HCT116 (cell line): ENCODE data around the gene HERC2. TPM values are rescaled to one million over a fixed set of nuclear protein-coding genes. Genes with fewer than 3 reads are reported as not detected.

Experiments used
- ATAC-seq: fragments of 200-7000 bp; cut with Tn5 transposase; 2 replicates; pipeline ENCODE4 v1.9.1; 2020; ENCODE audit warnings: mild to moderate bottlenecking, moderate library complexity
- BruUV-seq: library from RNA; stranded (reverse); fragments of 400-500 nt; replicated peaks from 2 replicates; lab custom pipeline; 2021; lab: Mats Ljungman, UMichigan
- CTCF ChIA-PET: fragments of 300-600 bp; sonication (Branson Sonifier 250); formaldehyde crosslinking; loops from one replicate; lab custom pipeline; 2021; ENCODE audit warnings: antibody characterized with exemption; lab: Charles Lee
- POLR2A ChIA-PET: fragments of 300-600, 350-600 bp; sonication (Branson Sonifier 250); formaldehyde crosslinking; loops from one replicate; lab custom pipeline; 2021; ENCODE audit warnings: antibody characterized with exemption; lab: Charles Lee
- RAD21 ChIA-PET, 2 experiments: fragments of 300-600 bp; sonication (Branson Sonifier 250); formaldehyde crosslinking; loops; one replicate each; lab custom pipeline; 2023; ENCODE audit warnings: low total read pairs in 2 of 2; ENCODE audit not compliant: uncharacterized antibody in 2 of 2, unreplicated experiment in 2 of 2, low non-redundant PET in 1 of 2; lab: Charles Lee
- DNase-seq: peaks from one replicate; pipeline ENCODE4 v3.0.0-alpha.2; 2010; ENCODE audit warnings: low read depth, low spot score
- H2AFZ ChIP-seq: fragments of 200-600 bp; shearing (Covaris generic), sonication (generic); 2 replicates; pipeline ENCODE4 v1.6.1; 2017; ENCODE audit warnings: low read depth, mixed run types, mixed read lengths, antibody characterized with exemption, low read length; ENCODE audit not compliant: poor library complexity, severe bottlenecking
- H3K27ac ChIP-seq: 2 replicates; pipeline ENCODE4 v1.5.1; 2012; ENCODE audit warnings: low read depth, low read length
- H3K27me3 ChIP-seq: fragments of 200-600 bp; sonication (generic); 2 replicates; pipeline ENCODE4 v1.6.1; 2016; ENCODE audit warnings: mixed run types, low read length, mixed read lengths; ENCODE audit not compliant: insufficient read depth
- H3K36me3 ChIP-seq, 2 experiments: fragments of 200-500 bp in 1 of 2; fragments of 200-600 bp in 1 of 2; sonication (Bioruptor generic) in 1 of 2; sonication (generic) in 1 of 2; 2 replicates each; pipeline versions ENCODE4 v1.5.1 to v1.6.1; 2014 to 2016; ENCODE audit warnings: low read length in 2 of 2, inconsistent platforms in 1 of 2, mixed read lengths in 1 of 2, mixed run types in 1 of 2; ENCODE audit not compliant: insufficient read depth in 2 of 2, control insufficient read depth in 1 of 2
- H3K4me1 ChIP-seq, 2 experiments: fragments of 200-600 bp in 1 of 2; sonication (generic) in 1 of 2; 2 replicates each; pipeline versions ENCODE4 v1.5.1 to v1.6.1; 2012 to 2017; ENCODE audit warnings: low read length in 2 of 2, inconsistent platforms in 1 of 2, mild to moderate bottlenecking in 1 of 2, mixed read lengths in 1 of 2, mixed run types in 1 of 2, moderate library complexity in 1 of 2; ENCODE audit not compliant: insufficient read depth in 2 of 2, control insufficient read depth in 1 of 2
- H3K4me2 ChIP-seq: fragments of 200-600 bp; sonication (generic); 2 replicates; pipeline ENCODE4 v1.6.1; 2017; ENCODE audit warnings: mixed run types, low read length, mixed read lengths
- H3K4me3 ChIP-seq, 2 experiments: fragments of 200-600 bp in 1 of 2; sonication (generic) in 1 of 2; replicated peaks in 1 of 2; 2 replicates each; pipeline ENCODE4 v1.5.1; 2011 to 2016; ENCODE audit warnings: low read length in 2 of 2, control low read depth in 1 of 2, low read depth in 1 of 2, mild to moderate bottlenecking in 1 of 2, mixed read lengths in 1 of 2, mixed run types in 1 of 2
- H3K79me2 ChIP-seq: fragments of 200-600 bp; sonication (generic); 2 replicates; pipeline ENCODE4 v1.6.1; 2017; ENCODE audit warnings: mild to moderate bottlenecking, mixed run types, low read length, moderate library complexity, mixed read lengths; ENCODE audit not compliant: insufficient read depth
- H3K9ac ChIP-seq: fragments of 200-600 bp; sonication (generic); 2 replicates; pipeline ENCODE4 v1.6.1; 2016; ENCODE audit warnings: low read length, mixed read lengths
- H3K9me2 ChIP-seq: fragments of 200-600 bp; sonication (generic), shearing (Covaris generic); 2 replicates; pipeline ENCODE4 v1.6.1; 2017; ENCODE audit warnings: mixed run types, mild to moderate bottlenecking, moderate library complexity; ENCODE audit not compliant: insufficient read depth
- H3K9me3 ChIP-seq, 2 experiments: fragments of 200-500 bp in 1 of 2; fragments of 200-600 bp in 1 of 2; sonication (Bioruptor generic) in 1 of 2; sonication (generic) in 1 of 2; 2 replicates each; pipeline ENCODE4 v1.6.1; 2014 to 2017; ENCODE audit warnings: low read length in 2 of 2, mixed read lengths in 2 of 2, inconsistent platforms in 1 of 2, low read depth in 1 of 2, mild to moderate bottlenecking in 1 of 2, mixed run types in 1 of 2, moderate library complexity in 1 of 2; ENCODE audit not compliant: control insufficient read depth in 1 of 2, insufficient read depth in 1 of 2
- H4K20me1 ChIP-seq: fragments of 200-600 bp; sonication (generic), shearing (Covaris generic); 2 replicates; pipeline ENCODE4 v1.6.1; 2017; ENCODE audit warnings: mixed run types, mild to moderate bottlenecking, moderate library complexity; ENCODE audit not compliant: insufficient read depth
- CBX3 ChIP-seq: IDR thresholded peaks from 2 replicates; pipeline ENCODE4 v1.6.1; 2012; ENCODE audit warnings: low read depth
- CEBPB ChIP-seq: IDR thresholded peaks from 2 replicates; pipeline ENCODE4 v1.6.1; 2012; ENCODE audit warnings: low read depth
- ELF1 ChIP-seq: IDR thresholded peaks from 2 replicates; pipeline ENCODE4 v1.6.1; 2012; ENCODE audit warnings: low read depth, borderline replicate concordance
- EZH2 ChIP-seq: fragments of 200-600 bp; sonication (generic); IDR thresholded peaks from 2 replicates; pipeline ENCODE4 v1.6.1; 2017; ENCODE audit warnings: antibody characterized with exemption, mixed run types
- EZH2phosphoT487 ChIP-seq: fragments of 200-600 bp; IDR thresholded peaks from 2 replicates; pipeline ENCODE4 v1.6.1; 2018; ENCODE audit warnings: antibody characterized with exemption, borderline replicate concordance
- FOSL1 ChIP-seq: IDR thresholded peaks from 2 replicates; pipeline ENCODE4 v1.6.1; 2012; ENCODE audit warnings: low read depth
- POLR2A ChIP-seq: IDR thresholded peaks from 2 replicates; pipeline ENCODE4 v1.7.0; 2011; ENCODE audit warnings: borderline replicate concordance; ENCODE audit not compliant: insufficient read depth, insufficient read length; ENCODE audit errors: extremely low read depth
- POLR2AphosphoS5 ChIP-seq: IDR thresholded peaks from 2 replicates; pipeline ENCODE4 v1.6.1; 2011; ENCODE audit warnings: mild to moderate bottlenecking, low read depth, low read length, moderate library complexity
- RAD21 ChIP-seq: IDR thresholded peaks from 2 replicates; pipeline ENCODE4 v1.6.1; 2012; ENCODE audit warnings: low read depth, mild to moderate bottlenecking
- SIN3A ChIP-seq: IDR thresholded peaks from 2 replicates; pipeline ENCODE4 v1.6.1; 2012; ENCODE audit warnings: low read depth
- SP1 ChIP-seq: IDR thresholded peaks from 2 replicates; pipeline ENCODE4 v1.6.1; 2012; ENCODE audit warnings: low read depth
- SRF ChIP-seq: IDR thresholded peaks from 2 replicates; pipeline ENCODE4 v1.6.1; 2012; ENCODE audit warnings: low read depth
- TCF7L2 ChIP-seq: IDR thresholded peaks from 2 replicates; pipeline ENCODE4 v1.7.0; 2011; ENCODE audit warnings: borderline replicate concordance, inconsistent platforms; ENCODE audit not compliant: insufficient read depth, insufficient read length; ENCODE audit errors: extremely low read depth
- YY1 ChIP-seq: IDR thresholded peaks from 2 replicates; pipeline ENCODE4 v1.6.1; 2011; ENCODE audit warnings: low read length, low read depth, moderate library complexity, mild to moderate bottlenecking; ENCODE audit not compliant: insufficient replicate concordance; ENCODE audit errors: extremely low read depth
- ZNF274 ChIP-seq: fragments of 200-500 bp; sonication (Bioruptor generic); IDR thresholded peaks from 2 replicates; pipeline ENCODE4 v1.6.1; 2014; ENCODE audit warnings: mild to moderate bottlenecking, low read depth, low read length, inconsistent platforms
- intact Hi-C: fragments of 100-400 bp; cut with micrococcal nuclease; formaldehyde crosslinking; loops from 2 replicates; pipeline ENCODE4 v1.10.0; 2022
- total RNA-seq: library from RNA; stranded (reverse); gene quantifications from one replicate; pipeline ENCODE4 v1.2.1, GENCODE V29; 2021; ENCODE audit not compliant: unreplicated experiment
- TF ChIP-seq, protein P1 (sequence below): IDR thresholded peaks from 2 replicates; pipeline ENCODE4 v1.6.1; 2012; ENCODE audit warnings: low read depth
- TF ChIP-seq, protein P2 (sequence below): IDR thresholded peaks from 2 replicates; pipeline ENCODE4 v1.6.1; 2012
- TF ChIP-seq, protein P3 (sequence below): IDR thresholded peaks from 2 replicates; pipeline ENCODE4 v1.6.1; 2012

The HERC2 gene
- total RNA-seq, 1 experiment from 2014 or later: 55.5 TPM

DNA sequence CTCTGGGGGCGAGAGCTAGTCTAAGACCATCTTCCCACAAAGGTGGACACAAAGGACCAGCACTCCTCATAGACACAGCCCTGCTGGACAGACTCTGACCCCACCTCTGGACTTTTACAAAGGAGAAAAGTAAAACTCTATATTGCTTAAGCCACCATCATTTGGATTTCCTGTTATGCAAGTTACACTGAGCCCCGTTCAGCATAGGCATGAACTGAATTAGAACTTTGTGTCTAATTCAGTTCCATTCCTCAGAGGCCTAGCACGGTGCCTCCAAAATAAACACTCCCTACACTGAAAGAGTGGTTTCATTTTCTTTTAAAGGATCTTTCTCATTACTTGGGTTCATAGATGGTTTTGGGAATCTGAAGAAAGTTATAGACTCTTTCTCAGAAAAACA lies 143.7 kb downstream of the HERC2 start (continued):
- no peak for TF ChIP-seq EZH2
- no peak for TF ChIP-seq CEBPB
- no peak for TF ChIP-seq TCF7L2
- TF ChIP-seq RAD21: no peak
- no peak for TF ChIP-seq SRF
- TF ChIP-seq POLR2AphosphoS5: no peak
- no peak for TF ChIP-seq POLR2A
- TF ChIP-seq YY1: no peak

DNA sequence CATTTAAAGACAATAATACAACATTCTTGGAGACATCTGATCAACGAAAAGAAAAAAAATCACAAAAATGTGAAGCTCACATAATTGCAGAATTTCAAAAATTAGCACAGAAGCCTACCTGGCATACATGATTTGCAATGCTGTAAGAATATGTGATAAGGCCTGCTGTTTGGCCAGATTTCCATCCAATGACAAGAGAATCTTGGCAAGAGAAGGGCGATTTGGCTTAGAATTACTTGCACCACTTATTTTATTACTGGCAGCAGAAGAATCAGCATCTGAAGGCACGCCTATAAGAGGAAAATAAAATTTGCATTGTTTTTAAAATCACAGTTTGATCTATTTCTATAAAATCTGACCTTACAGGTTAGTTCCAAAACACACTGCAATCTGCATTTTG lies 152.6 kb downstream of the HERC2 start:
- Histone ChIP-seq H4K20me1 (no peaks in the 10 kb centered on the region), H3K27ac (no peak overlapping the region), H3K79me2 (no peaks in the 10 kb centered on the region), H3K4me3 (no peak overlapping the region), H3K4me1 (no peaks in the 10 kb centered on the region), H3K27me3 (no peaks in the 10 kb centered on the region), H3K9ac (no peak overlapping the region), H3K9me3 (no peaks in the 10 kb centered on the region), H3K36me3 (peaks cover 7 to 23% of the 10 kb centered on the region in 2 experiments), H2AFZ (no peak overlapping the region), H3K9me2 (no peaks in the 10 kb centered on the region), H3K4me2 (no peak overlapping the region)
- ATAC-seq (no peak), DNase-seq (no peak)
- ChIA-PET CTCF (no interaction called here), RAD21 (no interaction called here), POLR2A (no interaction called here)
- BruUV-seq: no TSS peak
- no peak for TF ChIP-seq EZH2phosphoT487
- no peak for TF ChIP-seq POLR2A
- TF ChIP-seq ELF1: no peak
- TF ChIP-seq FOSL1: no peak
- no peak for TF ChIP-seq ZNF274
- TF ChIP-seq, protein P1, sequence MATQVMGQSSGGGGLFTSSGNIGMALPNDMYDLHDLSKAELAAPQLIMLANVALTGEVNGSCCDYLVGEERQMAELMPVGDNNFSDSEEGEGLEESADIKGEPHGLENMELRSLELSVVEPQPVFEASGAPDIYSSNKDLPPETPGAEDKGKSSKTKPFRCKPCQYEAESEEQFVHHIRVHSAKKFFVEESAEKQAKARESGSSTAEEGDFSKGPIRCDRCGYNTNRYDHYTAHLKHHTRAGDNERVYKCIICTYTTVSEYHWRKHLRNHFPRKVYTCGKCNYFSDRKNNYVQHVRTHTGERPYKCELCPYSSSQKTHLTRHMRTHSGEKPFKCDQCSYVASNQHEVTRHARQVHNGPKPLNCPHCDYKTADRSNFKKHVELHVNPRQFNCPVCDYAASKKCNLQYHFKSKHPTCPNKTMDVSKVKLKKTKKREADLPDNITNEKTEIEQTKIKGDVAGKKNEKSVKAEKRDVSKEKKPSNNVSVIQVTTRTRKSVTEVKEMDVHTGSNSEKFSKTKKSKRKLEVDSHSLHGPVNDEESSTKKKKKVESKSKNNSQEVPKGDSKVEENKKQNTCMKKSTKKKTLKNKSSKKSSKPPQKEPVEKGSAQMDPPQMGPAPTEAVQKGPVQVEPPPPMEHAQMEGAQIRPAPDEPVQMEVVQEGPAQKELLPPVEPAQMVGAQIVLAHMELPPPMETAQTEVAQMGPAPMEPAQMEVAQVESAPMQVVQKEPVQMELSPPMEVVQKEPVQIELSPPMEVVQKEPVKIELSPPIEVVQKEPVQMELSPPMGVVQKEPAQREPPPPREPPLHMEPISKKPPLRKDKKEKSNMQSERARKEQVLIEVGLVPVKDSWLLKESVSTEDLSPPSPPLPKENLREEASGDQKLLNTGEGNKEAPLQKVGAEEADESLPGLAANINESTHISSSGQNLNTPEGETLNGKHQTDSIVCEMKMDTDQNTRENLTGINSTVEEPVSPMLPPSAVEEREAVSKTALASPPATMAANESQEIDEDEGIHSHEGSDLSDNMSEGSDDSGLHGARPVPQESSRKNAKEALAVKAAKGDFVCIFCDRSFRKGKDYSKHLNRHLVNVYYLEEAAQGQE: no peak
- TF ChIP-seq, protein P2, sequence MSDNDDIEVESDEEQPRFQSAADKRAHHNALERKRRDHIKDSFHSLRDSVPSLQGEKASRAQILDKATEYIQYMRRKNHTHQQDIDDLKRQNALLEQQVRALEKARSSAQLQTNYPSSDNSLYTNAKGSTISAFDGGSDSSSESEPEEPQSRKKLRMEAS: no peak
- TF ChIP-seq CBX3: no peak
- no peak for TF ChIP-seq TCF7L2
- TF ChIP-seq, protein P3, sequence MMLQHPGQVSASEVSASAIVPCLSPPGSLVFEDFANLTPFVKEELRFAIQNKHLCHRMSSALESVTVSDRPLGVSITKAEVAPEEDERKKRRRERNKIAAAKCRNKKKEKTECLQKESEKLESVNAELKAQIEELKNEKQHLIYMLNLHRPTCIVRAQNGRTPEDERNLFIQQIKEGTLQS: no peak
- no peak for TF ChIP-seq SIN3A
- TF ChIP-seq RAD21: no peak
- no peak for TF ChIP-seq SP1
- TF ChIP-seq EZH2: no peak
- no peak for TF ChIP-seq POLR2AphosphoS5
- intact Hi-C loops: no loop called here
